ENCODE measurements around the gene CSAG2. TPM values are rescaled to one million over a fixed set of nuclear protein-coding genes. Genes with fewer than 3 reads are reported as not detected.

Gene CSAG2
- total RNA-seq, 4 donors from 2014 or later, result not detected

GRCh38 chrX:152674135-152674534 is 34.9 kb downstream of the CSAG2 start:
- no peak for DNase-seq
- no peak overlapping the region for H3K4me3 ChIP-seq
- no peaks in the 10 kb centered on the region for H3K36me3 ChIP-seq
- H3K9me3 ChIP-seq, result no peaks in the 10 kb centered on the region
- H3K4me1 ChIP-seq, result no peaks in the 10 kb centered on the region
- TF ChIP-seq POLR2A (IDR thresholded peaks at IDR 0.05), result no peak
- TF ChIP-seq CTCF (IDR thresholded peaks at IDR 0.05), result no peak
- H3K27me3 ChIP-seq, result no peaks in the 10 kb centered on the region
- no peak overlapping the region for H3K27ac ChIP-seq

DNA sequence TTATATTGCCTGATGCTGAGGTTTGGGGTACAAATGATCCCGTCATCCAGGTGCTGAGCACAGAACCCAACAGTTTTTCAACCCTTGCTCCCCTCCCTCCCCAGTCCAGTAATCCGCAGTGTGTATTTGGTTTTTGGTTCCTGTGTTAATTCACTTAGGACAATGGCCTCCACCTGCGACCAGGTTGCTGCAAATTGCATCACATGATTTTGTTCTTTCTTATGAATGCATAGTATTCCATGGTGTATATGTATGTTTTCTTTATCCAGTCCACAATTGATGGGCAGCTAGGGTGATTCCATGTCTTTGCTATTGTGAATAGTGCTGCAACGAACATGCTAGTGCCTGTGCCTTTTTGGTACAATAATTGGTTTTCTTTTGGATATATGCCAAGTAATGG is 46.0 kb downstream of the CSAG2 start:
- Histone ChIP-seq H3K27ac (no peak overlapping the region), H3K36me3 (no peaks in the 10 kb centered on the region), H3K4me3 (no peak overlapping the region), H3K27me3 (no peaks in the 10 kb centered on the region), H3K4me1 (no peaks in the 10 kb centered on the region), H3K9me3 (no peaks in the 10 kb centered on the region)
- TF ChIP-seq POLR2A (IDR thresholded peaks at IDR 0.05) (no peak), CTCF (IDR thresholded peaks at IDR 0.05) (no peak)
- no peak for DNase-seq

GRCh38 chrX:152658302-152658701 is 50.8 kb downstream of the CSAG2 start:
- H3K27ac ChIP-seq, result no peak overlapping the region
- no peaks in the 10 kb centered on the region for H3K27me3 ChIP-seq

More at GRCh38 chrX:152658302-152658701, 50.8 kb downstream of the CSAG2 start:
- Histone ChIP-seq H3K36me3 (no peaks in the 10 kb centered on the region), H3K4me1 (no peaks in the 10 kb centered on the region), H3K9me3 (no peaks in the 10 kb centered on the region), H3K4me3 (no peak overlapping the region)
- no peak for DNase-seq
- TF ChIP-seq POLR2A (IDR thresholded peaks at IDR 0.05) (no peak), CTCF (IDR thresholded peaks at IDR 0.05) (no peak)

Other genes with a start within 250 kb of the CSAG2 start
- gene GABRQ, start 71.4 kb downstream of the CSAG2 start, total RNA-seq, result not detected
- not detected for gene MAGEA3, start 10.5 kb downstream of the CSAG2 start, total RNA-seq
- not detected for gene MAGEA2B, start 5.4 kb upstream of the CSAG2 start, total RNA-seq
- gene CSAG1, start 24.4 kb upstream of the CSAG2 start, total RNA-seq, result not detected
- gene MAGEA12, start 24.5 kb upstream of the CSAG2 start, total RNA-seq, result not detected
- not detected for gene MAGEA2, start 44.6 kb upstream of the CSAG2 start, total RNA-seq
- gene CSAG3, start 49.9 kb upstream of the CSAG2 start, total RNA-seq, result not detected
- gene MAGEA6, start 60.4 kb upstream of the CSAG2 start, total RNA-seq, result not detected
- gene CETN2, start 121.5 kb upstream of the CSAG2 start, total RNA-seq, result 10 to 100 TPM in 1 of 4 donors, 1 to 10 TPM in 3; 5.7 to 23.1 (median 9.5) TPM
- 10 to 100 TPM; 13.2 to 77.2 (median 38.8) TPM for gene NSDHL, start 121.8 kb upstream of the CSAG2 start, total RNA-seq
- gene ZNF185, start 188.8 kb upstream of the CSAG2 start, total RNA-seq, result 1 to 10 TPM in 3 of 4 donors, under 1 TPM in 1; 0.53 to 2.5 (median 1.4) TPM